Renal cortical epithelial cell (primary cell): ENCODE measurements around the gene NDOR1. TPM values are rescaled to one million over a fixed set of nuclear protein-coding genes. Genes with fewer than 3 reads are reported as not detected.
"Not testable (repeated sequence)": the region's sequence is repeated elsewhere in the genome, so short reads cannot be mapped to it uniquely, and the experiment has no call there.

ENCODE experiments used
- DNase-seq: peaks from one replicate; pipeline ENCODE4 v3.0.0-alpha.2; 2011; ENCODE audit warnings: low read depth
- total RNA-seq: library from RNA; depleted of rRNA; stranded (reverse); fragments of >200 nt; gene quantifications from 2 replicates; pipeline ENCODE4 v1.2.3, GENCODE V29; 2014

NDOR1 gene
- total RNA-seq, 1 donor from 2014 or later, result 6.2 TPM

- DNase-seq, result no peak
Measured at GRCh38 chr9:137231372-137232039, 26.0 kb downstream of the NDOR1 start.

GRCh38 chr9:137232101-137232500, 26.6 kb downstream of the NDOR1 start:
- no peak for DNase-seq

GRCh38 chr9:137232510-137232909, 27.0 kb downstream of the NDOR1 start:
- no peak for DNase-seq

GRCh38 chr9:137233143-137233980, 27.9 kb downstream of the NDOR1 start:
- no peak for DNase-seq

GRCh38 chr9:137234055-137234697, 28.7 kb downstream of the NDOR1 start:
- no peak for DNase-seq

- DNase-seq, result no peak
Measured at GRCh38 chr9:137234758-137235423, 29.4 kb downstream of the NDOR1 start.

GRCh38 chr9:137235424-137236237, 30.1 kb downstream of the NDOR1 start:
- no peak for DNase-seq

GRCh38 chr9:137236238-137236935, 30.9 kb downstream of the NDOR1 start:
- DNase-seq, result peak; percentile 40

GRCh38 chr9:137236936-137237421, 31.5 kb downstream of the NDOR1 start:
- no peak for DNase-seq

GRCh38 chr9:137237759-137238726, 32.5 kb downstream of the NDOR1 start:
- DNase-seq, result no peak

GRCh38 chr9:137239541-137240200, 34.2 kb downstream of the NDOR1 start:
- peak; percentile 27 for DNase-seq

- peak; percentile 31 for DNase-seq
Measured at GRCh38 chr9:137240318-137240840, 34.9 kb downstream of the NDOR1 start.

GRCh38 chr9:137240841-137241489, 35.5 kb downstream of the NDOR1 start, which contains the start of gene TUBB4B:
Gene TUBB4B (plus strand): TSS chr9:137241287. CDS start chr9:137241361, 74 bp downstream.
- peak; percentile 99 for DNase-seq

GRCh38 chr9:137241490-137242268, 36.2 kb downstream of the NDOR1 start:
- DNase-seq, result no peak

- DNase-seq, result no peak
Measured at GRCh38 chr9:137242269-137243203, 37.0 kb downstream of the NDOR1 start.

GRCh38 chr9:137243266-137243625, 37.7 kb downstream of the NDOR1 start:
- not testable (repeated sequence) for DNase-seq
